Stimulated activated CD4-positive, alpha-beta T cell treated with anti-CD3 and anti-CD28 coated beads, Interleukin-2, amount 100 ng/mL, for 4 hours (primary cell): ENCODE measurements around the gene RPS14.
A peak's percentile ranks its signal among the peaks of the same experiment; 100 is the strongest.

Source experiments
- DNase-seq: peaks from one replicate; pipeline ENCODE4 v3.0.0-alpha.2; 2020; ENCODE audit warnings: low read depth

RPS14 gene

DNA sequence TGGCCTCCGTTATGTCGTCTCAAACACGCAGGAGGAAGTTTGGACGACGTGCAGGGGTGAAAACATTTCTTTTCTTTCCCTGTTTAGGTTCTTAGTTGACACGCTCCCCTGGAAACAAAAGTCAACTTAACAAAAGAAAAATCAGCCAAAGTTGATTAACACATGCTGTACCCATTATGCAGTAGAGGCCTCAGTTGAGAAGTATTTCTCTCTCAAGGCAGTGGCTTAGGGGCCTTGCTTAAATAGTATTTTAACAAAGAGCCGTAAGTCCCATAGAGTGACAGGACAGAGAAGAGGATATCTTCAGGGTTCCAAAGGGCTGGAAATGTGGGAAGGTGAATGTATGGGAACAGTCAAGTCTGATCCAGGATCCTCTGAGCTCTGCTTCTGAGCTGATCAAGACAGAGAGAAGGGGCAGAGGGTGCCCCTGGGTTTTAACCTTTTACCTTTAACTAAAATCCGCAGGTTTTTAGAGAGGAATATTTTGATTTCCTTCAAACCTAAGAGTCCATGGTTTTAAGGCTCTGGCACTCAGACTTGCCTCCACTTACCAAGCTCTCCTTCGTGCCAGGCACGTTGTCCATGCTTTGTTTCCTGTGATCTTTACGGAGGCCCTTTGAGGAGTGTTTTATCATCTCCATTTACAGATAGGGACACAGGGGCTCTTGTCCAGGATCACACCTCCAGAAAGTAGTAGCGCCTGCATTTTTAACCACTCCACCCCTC, 36.2 kb downstream of the RPS14 start:
- DNase-seq: no peak

GRCh38 chr5:150412319-150413175, 37.0 kb downstream of the RPS14 start, which contains the start of gene CD74:
Gene CD74 (minus strand): TSS chr5:150412910. CDS start chr5:150412749, 161 bp downstream.
- peak; percentile 86 for DNase-seq

GRCh38 chr5:150411245-150411979, 38.1 kb downstream of the RPS14 start:
- peak; percentile 50 for DNase-seq

DNA sequence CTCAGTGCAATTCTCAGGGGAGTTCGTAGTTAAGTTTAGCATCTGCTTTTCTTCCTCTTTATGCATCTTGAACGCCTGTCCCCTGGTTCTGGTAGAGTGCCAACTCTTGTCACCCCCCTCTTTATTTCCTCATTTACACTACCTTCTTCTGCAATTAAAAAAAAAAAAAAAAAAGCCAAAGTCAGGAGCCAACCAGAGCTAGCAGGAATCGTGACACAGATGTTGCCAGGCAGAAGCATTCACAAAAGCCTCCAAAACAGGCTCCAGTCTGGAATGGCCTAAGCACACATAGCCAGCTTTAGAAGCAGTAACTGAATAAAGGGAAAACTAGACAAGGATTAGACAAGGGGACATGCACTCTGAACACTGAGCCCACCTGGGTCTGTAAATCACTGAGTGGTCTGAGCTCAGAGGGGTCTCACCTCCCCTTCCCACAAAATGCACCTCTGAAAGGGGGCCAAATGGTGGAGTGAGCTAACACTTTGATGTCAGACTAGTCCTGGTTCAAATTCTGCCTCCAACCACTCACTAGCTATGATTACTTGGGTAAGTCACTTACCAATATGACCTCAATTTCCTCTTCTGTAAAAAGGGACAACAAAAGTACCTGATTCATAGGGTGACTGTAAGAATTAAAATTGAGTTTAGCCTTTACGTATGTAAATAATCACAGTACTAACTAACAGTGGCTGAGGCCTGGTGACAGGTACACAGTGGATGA, 38.9 kb downstream of the RPS14 start:
- DNase-seq: peak; percentile 40

DNA sequence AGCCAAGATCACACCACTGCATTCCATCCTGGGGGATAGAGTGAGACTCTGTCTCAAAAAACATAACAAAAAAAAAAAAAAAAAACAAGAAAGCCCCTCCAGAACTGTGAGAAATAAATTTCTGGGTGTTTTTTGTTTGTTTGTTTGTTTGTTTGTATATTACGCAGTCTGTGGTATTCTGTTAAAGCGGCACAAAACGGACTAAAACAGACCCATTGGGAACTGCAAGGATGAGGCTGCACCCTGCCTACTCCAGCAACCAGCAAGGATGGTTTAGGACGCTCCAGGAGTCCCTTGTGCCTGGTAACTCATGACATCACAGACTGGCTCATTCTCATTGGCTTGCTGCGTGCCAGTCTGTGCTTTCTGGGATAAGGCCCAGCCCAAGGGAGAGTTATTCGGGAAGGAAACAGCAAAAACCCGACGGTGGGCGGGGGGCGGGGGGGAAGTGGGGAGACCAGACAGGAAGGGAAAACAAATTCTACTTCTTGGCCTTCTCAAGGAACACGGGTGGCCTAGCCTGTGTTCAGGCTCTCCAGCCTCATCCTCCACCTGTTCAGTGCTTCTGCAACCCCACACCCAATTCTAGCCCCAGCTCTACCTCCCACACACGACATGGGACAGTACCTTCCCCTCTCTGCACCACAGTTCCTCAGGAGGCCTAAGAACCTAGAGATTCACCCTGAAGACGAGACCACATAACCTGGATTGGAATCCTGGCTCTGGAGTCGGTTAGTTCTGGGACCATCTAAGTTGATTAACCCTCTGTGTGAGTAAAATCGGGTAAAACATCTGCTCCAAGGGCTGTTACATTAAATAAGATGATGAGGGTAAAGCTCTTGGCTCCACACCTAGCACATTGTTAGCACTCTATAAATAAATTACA, 39.7 kb downstream of the RPS14 start:
- peak; percentile 17 for DNase-seq

- no peak for DNase-seq
These were observed 41.2 kb downstream of the RPS14 start for GRCh38 chr5:150408231-150408943.

DNA sequence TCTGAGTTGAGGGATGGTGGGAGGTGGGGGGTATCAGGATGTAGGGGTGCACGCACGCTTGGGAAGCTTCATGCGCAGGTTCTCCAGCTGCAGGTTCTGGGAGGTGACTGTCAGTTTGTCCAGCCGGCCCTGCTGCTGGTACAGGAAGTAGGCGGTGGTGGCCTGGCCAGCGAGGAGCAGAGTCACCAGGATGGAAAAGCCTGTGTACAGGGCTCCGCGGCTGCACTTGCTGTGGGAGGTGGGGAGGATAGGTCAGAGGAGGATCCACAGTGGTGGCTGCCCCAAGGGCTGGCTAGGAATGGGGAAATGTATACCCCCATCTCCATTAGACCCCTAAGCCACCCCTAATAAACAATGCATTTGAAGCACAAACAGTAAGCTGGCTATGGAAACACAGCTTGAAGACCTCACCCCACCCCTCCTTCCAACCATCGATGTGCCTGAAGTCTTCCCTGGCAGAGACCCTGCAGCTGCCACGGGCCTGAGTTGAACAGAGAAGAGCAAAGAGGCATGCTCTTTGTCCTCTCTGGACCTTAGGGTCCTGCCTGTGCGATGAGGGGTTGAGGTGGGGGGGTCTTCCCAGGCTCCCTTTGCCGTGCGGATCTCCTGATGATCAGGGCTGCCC, 42.3 kb downstream of the RPS14 start:
- DNase-seq: no peak

- no peak for DNase-seq
These were observed 42.8 kb downstream of the RPS14 start for GRCh38 chr5:150406723-150407095.

- no peak for DNase-seq
These were observed 43.3 kb downstream of the RPS14 start for GRCh38 chr5:150406103-150406722.

GRCh38 chr5:150404941-150405816, 44.4 kb downstream of the RPS14 start:
- DNase-seq: no peak

GRCh38 chr5:150404535-150404934, 45.0 kb downstream of the RPS14 start:
- DNase-seq: no peak

- DNase-seq: no peak
These were observed 45.4 kb downstream of the RPS14 start for GRCh38 chr5:150404121-150404520.

DNA sequence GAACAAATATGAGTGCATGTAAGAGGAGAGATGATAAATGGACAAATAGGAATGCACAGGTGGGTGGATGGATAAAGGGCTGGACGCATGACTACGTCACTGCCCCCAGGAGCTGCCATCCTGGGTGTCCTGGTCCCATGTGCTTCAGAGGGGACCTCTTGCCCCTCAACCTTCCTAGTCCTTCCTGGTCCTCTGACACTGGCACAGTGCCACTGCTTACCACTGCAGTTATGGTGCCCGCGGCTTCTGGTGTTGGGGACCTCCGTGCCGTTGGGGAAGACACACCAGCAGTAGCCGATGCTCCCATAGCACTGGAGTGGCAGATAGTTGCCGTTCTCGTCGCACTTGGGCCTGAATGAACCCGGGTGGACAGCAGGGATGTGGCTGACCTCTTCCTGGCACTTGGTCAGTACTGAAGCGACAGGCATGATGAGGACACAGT, 46.6 kb downstream of the RPS14 start:
- no peak for DNase-seq

GRCh38 chr5:150402229-150402773, 47.2 kb downstream of the RPS14 start:
- DNase-seq: no peak

- no peak for DNase-seq
These were observed 47.9 kb downstream of the RPS14 start for GRCh38 chr5:150401376-150402228.

DNA sequence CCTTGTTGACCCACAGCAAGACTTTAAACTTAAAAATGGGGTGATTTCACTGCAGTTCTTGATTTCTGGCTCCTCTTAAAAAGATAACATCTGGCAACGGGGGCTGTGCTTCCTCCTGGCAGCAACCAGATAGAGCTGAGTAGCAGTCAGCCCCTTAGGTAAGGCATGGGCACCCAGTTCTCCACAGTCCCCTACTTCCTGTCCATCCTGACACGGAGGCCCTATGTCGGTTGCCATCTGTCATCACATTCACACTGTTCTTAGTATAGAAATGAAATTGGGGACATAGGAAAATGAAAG, 48.5 kb downstream of the RPS14 start:
- no peak for DNase-seq
